OCI-LY3 (cell line): ENCODE data around the gene SELL.
"Not testable (repeated sequence)": the region's sequence is repeated elsewhere in the genome, so short reads cannot be mapped to it uniquely, and the experiment has no call there.

Experiments
- H2AFZ ChIP-seq: fragments of 200-600, 300-600 bp; shearing (Covaris generic); 2 replicates; pipeline ENCODE4 v1.6.0; 2014; ENCODE audit warnings: antibody characterized with exemption, low read depth, low read length
- H3K27ac ChIP-seq: fragments of 200-600, 300-600 bp; sonication (generic); 2 replicates; pipeline ENCODE4 v1.5.1; 2014; ENCODE audit warnings: mild to moderate bottlenecking, low read length, moderate library complexity, mixed read lengths
- H3K27me3 ChIP-seq: fragments of 200-600, 300-600 bp; sonication (generic); 2 replicates; pipeline ENCODE4 v1.6.1; 2014; ENCODE audit warnings: low read depth, low read length, mixed read lengths
- H3K36me3 ChIP-seq: fragments of 200-600, 300-600 bp; sonication (generic); replicated peaks from 2 replicates; pipeline ENCODE3; 2014; ENCODE audit warnings: low read depth, low read length, mixed read lengths
- H3K4me1 ChIP-seq: fragments of 300-600, 200-600 bp; sonication (generic); 2 replicates; pipeline ENCODE4 v1.6.1; 2014; ENCODE audit warnings: low read length, mixed read lengths
- H3K4me2 ChIP-seq: fragments of 200-600, 300-600 bp; sonication (generic); 2 replicates; pipeline ENCODE4 v1.6.1; 2014; ENCODE audit warnings: low read length, mixed read lengths
- H3K4me3 ChIP-seq: fragments of 300-600, 200-600 bp; sonication (generic); 2 replicates; pipeline ENCODE4 v1.5.1; 2014; ENCODE audit warnings: antibody characterized with exemption, mild to moderate bottlenecking, low read length, moderate library complexity
- H3K79me2 ChIP-seq: fragments of 300-600, 200-600 bp; shearing (Covaris generic); 2 replicates; pipeline ENCODE4 v1.6.1; 2014; ENCODE audit warnings: mild to moderate bottlenecking, low read length, mixed read lengths
- H3K9ac ChIP-seq: fragments of 300-600, 200-600 bp; shearing (Covaris generic); 2 replicates; pipeline ENCODE4 v1.6.0; 2014; ENCODE audit warnings: mild to moderate bottlenecking, low read length, moderate library complexity
- H3K9me3 ChIP-seq: fragments of 200-600, 300-600 bp; shearing (Covaris generic); 2 replicates; pipeline ENCODE4 v1.6.1; 2014; ENCODE audit warnings: low read length, mixed read lengths; ENCODE audit not compliant: insufficient read depth
- H4K20me1 ChIP-seq: fragments of 200-600, 300-600 bp; sonication (generic); 2 replicates; pipeline ENCODE4 v1.6.1; 2016; ENCODE audit warnings: low read length, mixed read lengths; ENCODE audit not compliant: insufficient read depth
- EZH2phosphoT487 ChIP-seq: fragments of 200-600 bp; shearing (Covaris generic); IDR thresholded peaks from 2 replicates; pipeline ENCODE4 v1.6.1; 2018; ENCODE audit warnings: antibody characterized with exemption, mixed run types, low read depth
- TF ChIP-seq, protein P1 (sequence below): fragments of 200-600, 300-600 bp; sonication (generic); IDR thresholded peaks from 2 replicates; pipeline ENCODE4 v1.5.1; 2014; ENCODE audit warnings: antibody characterized with exemption, low read length, low read depth

The SELL gene

DNA sequence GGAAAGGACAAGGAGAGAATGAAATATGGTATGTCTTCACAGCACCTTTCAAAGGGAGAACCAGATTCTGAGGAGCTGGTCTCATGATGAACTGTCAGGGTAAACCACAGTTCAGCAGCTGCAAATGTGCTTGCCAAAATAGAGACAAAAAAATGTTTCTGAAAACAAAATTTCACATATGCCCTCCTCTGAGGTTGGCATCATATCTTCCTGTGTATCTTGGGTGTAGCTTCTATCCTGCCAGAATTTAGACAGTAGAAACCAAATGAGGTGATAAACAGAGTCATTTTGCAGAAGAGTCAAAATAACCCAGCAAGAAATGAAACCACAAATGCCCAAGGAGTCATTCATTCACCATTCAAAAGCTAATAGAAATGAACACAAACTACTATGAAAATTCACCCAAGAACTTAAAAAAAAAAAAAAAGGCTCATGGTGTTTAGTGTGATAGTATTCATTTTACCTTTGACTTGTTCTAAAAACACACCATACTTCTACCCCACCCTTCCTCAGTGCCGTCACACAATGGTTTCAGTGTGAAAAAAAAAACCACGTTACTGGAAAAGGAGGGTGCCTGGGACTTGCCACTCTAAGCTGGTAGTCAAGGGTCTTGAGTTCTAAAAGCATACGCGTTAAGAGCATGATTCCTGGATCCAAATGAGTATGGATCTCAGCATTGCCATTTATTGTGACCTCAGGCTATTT lies 18.5 kb downstream of the SELL start:
- Histone ChIP-seq H3K4me2 (peak overlapping the region; percentile 62), H3K9ac (peak overlapping the region; percentile 93)
- no peak for TF ChIP-seq EZH2phosphoT487
- TF ChIP-seq, protein P1, sequence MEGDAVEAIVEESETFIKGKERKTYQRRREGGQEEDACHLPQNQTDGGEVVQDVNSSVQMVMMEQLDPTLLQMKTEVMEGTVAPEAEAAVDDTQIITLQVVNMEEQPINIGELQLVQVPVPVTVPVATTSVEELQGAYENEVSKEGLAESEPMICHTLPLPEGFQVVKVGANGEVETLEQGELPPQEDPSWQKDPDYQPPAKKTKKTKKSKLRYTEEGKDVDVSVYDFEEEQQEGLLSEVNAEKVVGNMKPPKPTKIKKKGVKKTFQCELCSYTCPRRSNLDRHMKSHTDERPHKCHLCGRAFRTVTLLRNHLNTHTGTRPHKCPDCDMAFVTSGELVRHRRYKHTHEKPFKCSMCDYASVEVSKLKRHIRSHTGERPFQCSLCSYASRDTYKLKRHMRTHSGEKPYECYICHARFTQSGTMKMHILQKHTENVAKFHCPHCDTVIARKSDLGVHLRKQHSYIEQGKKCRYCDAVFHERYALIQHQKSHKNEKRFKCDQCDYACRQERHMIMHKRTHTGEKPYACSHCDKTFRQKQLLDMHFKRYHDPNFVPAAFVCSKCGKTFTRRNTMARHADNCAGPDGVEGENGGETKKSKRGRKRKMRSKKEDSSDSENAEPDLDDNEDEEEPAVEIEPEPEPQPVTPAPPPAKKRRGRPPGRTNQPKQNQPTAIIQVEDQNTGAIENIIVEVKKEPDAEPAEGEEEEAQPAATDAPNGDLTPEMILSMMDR, result no peak

GRCh38 chr1:169690489-169690888 lies 20.9 kb downstream of the SELL start:
- Histone ChIP-seq H3K4me1 (peaks cover 69% of the 10 kb centered on the region), H3K4me2 (peak overlapping the region; percentile 4; the same call in 1 of the 2 replicates), H3K9ac (peak overlapping the region; percentile 93; the same call in 1 of the 2 replicates), H3K9me3 (no peaks in the 10 kb centered on the region), H3K79me2 (peaks cover 14% of the 10 kb centered on the region), H3K27me3 (no peaks in the 10 kb centered on the region), H2AFZ (no peak overlapping the region), H4K20me1 (no peaks in the 10 kb centered on the region), H3K36me3 (peaks cover 43% of the 10 kb centered on the region), H3K4me3 (no peak overlapping the region), H3K27ac (peak overlapping the region; percentile 98)
- TF ChIP-seq EZH2phosphoT487, result no peak
- TF ChIP-seq, protein P1, result no peak

More for the DNA sequence above, 18.5 kb downstream of the SELL start:
- Histone ChIP-seq H2AFZ (no peak overlapping the region), H3K27ac (peak overlapping the region; percentile 98), H4K20me1 (no peaks in the 10 kb centered on the region), H3K79me2 (peaks cover 29% of the 10 kb centered on the region), H3K4me3 (peak overlapping the region; percentile 0; the same call in 1 of the 2 replicates), H3K9me3 (no peaks in the 10 kb centered on the region), H3K36me3 (peaks cover 60% of the 10 kb centered on the region), H3K4me1 (peaks cover 93% of the 10 kb centered on the region), H3K27me3 (no peaks in the 10 kb centered on the region)

GRCh38 chr1:169689395-169689794 lies 22.0 kb downstream of the SELL start:
- H3K27ac ChIP-seq, result peak overlapping the region; percentile 98
- H3K4me1 ChIP-seq, result peaks cover 58% of the 10 kb centered on the region
- 0 out of 2 replicates have a peak overlapping the region, but pooled peaks have one; percentile 4 for H3K4me2 ChIP-seq
- H3K9ac ChIP-seq, result peak overlapping the region; percentile 93
- H3K79me2 ChIP-seq, result peaks cover 5% of the 10 kb centered on the region
- H2AFZ ChIP-seq, result no peak overlapping the region
- no peaks in the 10 kb centered on the region for H3K9me3 ChIP-seq
- H3K27me3 ChIP-seq, result no peaks in the 10 kb centered on the region
- H3K36me3 ChIP-seq, result peaks cover 32% of the 10 kb centered on the region
- TF ChIP-seq, protein P1, result no peak
- TF ChIP-seq EZH2phosphoT487, result no peak
- no peaks in the 10 kb centered on the region for H4K20me1 ChIP-seq
- H3K4me3 ChIP-seq, result no peak overlapping the region

- not testable (repeated sequence) for H3K27me3 ChIP-seq, H3K27ac ChIP-seq
- H3K4me1 ChIP-seq, result peaks cover 54% of the 10 kb centered on the region
Observed at GRCh38 chr1:169688377-169688776, 23.0 kb downstream of the SELL start.

More at GRCh38 chr1:169688377-169688776, 23.0 kb downstream of the SELL start:
- H3K9ac ChIP-seq, H2AFZ ChIP-seq, H3K4me2 ChIP-seq, H3K79me2 ChIP-seq, H3K9me3 ChIP-seq, H4K20me1 ChIP-seq, H3K4me3 ChIP-seq: not testable (repeated sequence)
- H3K36me3 ChIP-seq, result peaks cover 22% of the 10 kb centered on the region
